Endothelial cell of umbilical vein (primary cell): ENCODE results near the gene RACGAP1. TPM values are rescaled to one million over a fixed set of nuclear protein-coding genes. Genes with fewer than 3 reads are reported as not detected.

ENCODE experiments used
- BruUV-seq: library from RNA; stranded (reverse); fragments of 400-500 nt; replicated peaks from 2 replicates; lab custom pipeline; 2021; lab: Mats Ljungman, UMichigan
- CTCF ChIA-PET: fragments of 300-600, 350-600 bp; sonication (Branson Sonifier 250); formaldehyde crosslinking; loops from one replicate; lab custom pipeline; 2021; ENCODE audit warnings: antibody characterized with exemption, inconsistent platforms; lab: Charles Lee
- POLR2A ChIA-PET: fragments of 300-600, 350-600 bp; sonication (Branson Sonifier 250); formaldehyde crosslinking; loops from one replicate; lab custom pipeline; 2021; ENCODE audit warnings: antibody characterized with exemption, inconsistent platforms; lab: Charles Lee
- DNase-seq: peaks from one replicate; pipeline ENCODE4 v3.0.0-alpha.2; 2011; ENCODE audit warnings: low read depth, low spot score
- FAIRE-seq: peaks from 2 replicates; lab custom pipeline; 2011; peaks lifted over from hg19 to GRCh38; lab: Jason Lieb, UNC
- H2AFZ ChIP-seq: 2 replicates; pipeline ENCODE4 v1.6.0; 2012; ENCODE audit warnings: low read depth, low read length, control low read depth, inconsistent platforms
- H3K27ac ChIP-seq: 2 replicates; pipeline ENCODE4 v1.5.1; 2011; ENCODE audit warnings: low read depth, mild to moderate bottlenecking, control low read depth, low read length, moderate library complexity; ENCODE audit not compliant: insufficient read depth
- H3K27me3 ChIP-seq, 2 experiments: 2 replicates each; pipeline versions ENCODE4 v1.6.0 to v1.6.1; 2011; ENCODE audit warnings: low read length in 2 of 2, mixed read lengths in 1 of 2; ENCODE audit not compliant: control insufficient read depth in 2 of 2, insufficient read depth in 2 of 2
- H3K36me3 ChIP-seq, 2 experiments: 2 replicates in 1 of 2; 3 replicates in 1 of 2; pipeline ENCODE4 v1.5.1; 2011; ENCODE audit warnings: low read length in 2 of 2, mild to moderate bottlenecking in 1 of 2, moderate library complexity in 1 of 2; ENCODE audit not compliant: control insufficient read depth in 2 of 2, insufficient read depth in 2 of 2; ENCODE audit errors: extremely low read depth in 1 of 2
- H3K4me1 ChIP-seq: 3 replicates; pipeline ENCODE4 v1.5.1; 2011; ENCODE audit warnings: mild to moderate bottlenecking, low read length; ENCODE audit not compliant: control insufficient read depth, insufficient read depth; ENCODE audit errors: extremely low read depth
- H3K4me2 ChIP-seq: 2 replicates; pipeline ENCODE4 v1.6.1; 2011; ENCODE audit warnings: low read length, control low read depth, mixed read lengths; ENCODE audit not compliant: insufficient read depth
- H3K4me3 ChIP-seq, 3 experiments: fragments of 200-600 bp in 1 of 3; sonication (generic), shearing (Covaris generic) in 1 of 3; replicated peaks in 1 of 3; 2 replicates each; pipeline ENCODE4 v1.5.1; 2011 to 2016; ENCODE audit warnings: control low read depth in 3 of 3, low read length in 3 of 3, mild to moderate bottlenecking in 2 of 3, inconsistent platforms in 1 of 3, low read depth in 1 of 3, moderate library complexity in 1 of 3; ENCODE audit not compliant: insufficient read depth in 1 of 3
- H3K79me2 ChIP-seq: 2 replicates; pipeline ENCODE4 v1.6.0; 2012; ENCODE audit warnings: low read length, inconsistent platforms; ENCODE audit not compliant: control insufficient read depth, insufficient read depth
- H3K9ac ChIP-seq: replicated peaks from 2 replicates; pipeline ENCODE3; 2011; ENCODE audit warnings: low read length, control low read depth; ENCODE audit not compliant: insufficient read depth; ENCODE audit errors: extremely low read depth
- H3K9me1 ChIP-seq: replicated peaks from 3 replicates; pipeline ENCODE4 v1.6.0; 2011; ENCODE audit warnings: mild to moderate bottlenecking, low read length; ENCODE audit not compliant: control insufficient read depth, insufficient read depth; ENCODE audit errors: extremely low read depth
- H3K9me3 ChIP-seq: replicated peaks from 2 replicates; pipeline ENCODE4 v1.5.1; 2012; ENCODE audit warnings: low read length, inconsistent platforms; ENCODE audit not compliant: control insufficient read depth, insufficient read depth
- H4K20me1 ChIP-seq: replicated peaks from 2 replicates; pipeline ENCODE3; 2011; ENCODE audit warnings: mild to moderate bottlenecking, low read length; ENCODE audit not compliant: control insufficient read depth, insufficient read depth; ENCODE audit errors: extremely low read depth
- EZH2 ChIP-seq: IDR thresholded peaks from 2 replicates; pipeline ENCODE4 v1.6.1; 2012; ENCODE audit warnings: borderline replicate concordance, low read depth, mild to moderate bottlenecking, moderate library complexity, low read length, inconsistent platforms; ENCODE audit not compliant: severe bottlenecking
- FOS ChIP-seq: IDR thresholded peaks from 2 replicates; pipeline ENCODE4 v1.6.1; 2011; ENCODE audit warnings: mild to moderate bottlenecking, low read length, moderate library complexity, borderline replicate concordance; ENCODE audit not compliant: insufficient read depth
- GATA2 ChIP-seq: IDR thresholded peaks from 2 replicates; pipeline ENCODE4 v1.7.0; 2011; ENCODE audit warnings: low read depth, mild to moderate bottlenecking, moderate library complexity, mixed read lengths, low read length; ENCODE audit not compliant: insufficient read length, insufficient read depth
- JUN ChIP-seq: IDR thresholded peaks from 2 replicates; pipeline ENCODE4 v1.6.1; 2011; ENCODE audit warnings: borderline replicate concordance, low read depth; ENCODE audit not compliant: insufficient read length, insufficient read depth
- MYC ChIP-seq: IDR thresholded peaks from one replicate; pipeline ENCODE4 v1.6.1; 2011; ENCODE audit warnings: mild to moderate bottlenecking, low read depth, low read length
- POLR2A ChIP-seq: IDR thresholded peaks from 2 replicates; pipeline ENCODE4 v1.6.1; 2012; ENCODE audit warnings: low read depth, mild to moderate bottlenecking, control low read depth, low read length
- POLR2AphosphoS5 ChIP-seq: IDR thresholded peaks from 2 replicates; pipeline ENCODE4 v1.6.1; 2012; ENCODE audit warnings: low read depth, mild to moderate bottlenecking, control low read depth, low read length, moderate library complexity; ENCODE audit not compliant: insufficient read depth
- dilution Hi-C: fragments of 300-500 bp; cut with MboI; formaldehyde crosslinking; loops from one replicate; pipeline ENCODE4 v1.15.0; 2019; ENCODE audit warnings: low sequenced_read_pairs; ENCODE audit not compliant: extremely low pct_ligation_motif_present
- intact Hi-C: fragments of 100-400 bp; cut with micrococcal nuclease; formaldehyde crosslinking; loops from one replicate; pipeline ENCODE4 v1.10.0; 2022
- polyA plus RNA-seq, 4 experiments: library from polyadenylated mRNA; depleted of rRNA in 3 of 4; stranded (reverse) in 3 of 4; unstranded in 1 of 4; fragments of >200 nt; gene quantifications; 2 replicates each; pipeline versions ENCODE4 v1.2.1 to v1.2.3, GENCODE V29; 2011 to 2012; ENCODE audit warnings: missing spikeins in 1 of 4
- total RNA-seq: library from RNA; stranded (reverse); gene quantifications from 2 replicates; pipeline ENCODE4 v1.2.3, GENCODE V29; 2021
- TF ChIP-seq, protein P1 (sequence below): IDR thresholded peaks from 2 replicates; pipeline ENCODE4 v1.6.1; 2011; ENCODE audit not compliant: insufficient read depth, insufficient read length
- TF ChIP-seq, protein P2 (sequence below), 2 donors: IDR thresholded peaks; 1 replicate in 1 of 2; 2 replicates in 1 of 2; pipeline ENCODE4 v1.5.1; 2011; ENCODE audit warnings: low read length in 2 of 2, mild to moderate bottlenecking in 2 of 2, moderate library complexity in 2 of 2, control low read depth in 1 of 2, inconsistent platforms in 1 of 2, low read depth in 1 of 2; ENCODE audit not compliant: insufficient read depth in 1 of 2; ENCODE audit errors: extremely low read depth in 1 of 2

The RACGAP1 gene
- total and polyA plus RNA-seq, 2 donors (not counting 3 experiments of a cell fraction or from before 2014, with no cell fraction given), result 16.5 to 56.3 TPM

DNA sequence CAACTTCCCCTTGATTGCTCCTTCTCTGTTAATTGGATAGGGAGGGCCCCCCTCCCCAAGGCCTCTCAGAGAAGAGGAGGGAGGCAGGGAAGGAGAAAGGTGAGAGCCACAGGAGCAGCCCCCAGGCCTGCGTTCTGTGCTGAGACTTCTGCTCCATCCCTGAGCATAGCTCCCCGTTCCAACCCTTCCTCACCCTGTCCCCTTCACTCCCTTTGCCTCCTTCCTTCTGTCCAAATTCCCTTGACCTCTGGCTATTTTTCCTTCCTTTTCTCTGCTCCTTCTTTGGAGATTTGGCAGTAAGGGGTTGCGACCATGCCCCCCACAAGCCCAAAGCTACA lies 31.3 kb upstream of the RACGAP1 start:
- FAIRE-seq, result no peak
- Histone ChIP-seq H3K27ac (no peak overlapping the region), H3K4me2 (no peak overlapping the region), H2AFZ (no peak overlapping the region), H3K79me2 (no peaks in the 10 kb centered on the region), H3K4me3 (no peak overlapping the region), H4K20me1 (no peaks in the 10 kb centered on the region), H3K9ac (no peak overlapping the region), H3K36me3 (no peaks in the 10 kb centered on the region), H3K27me3 (peaks cover 54 to 55% of the 10 kb centered on the region in 2 experiments), H3K9me3 (no peaks in the 10 kb centered on the region), H3K4me1 (peaks cover 5% of the 10 kb centered on the region), H3K9me1 (no peaks in the 10 kb centered on the region)
- BruUV-seq, result no TSS peak
- no peak for DNase-seq
- intact Hi-C loops (loop anchor here (1.0 to 2.0 kb wide), 4 partner anchors 17 to 280 kb away; no protein-coding TSS in a partner anchor), dilution Hi-C loops (loop anchor here (25.0 kb wide), 1 partner anchor 94 kb away; the partner anchor contains the start of genes AQP2, AQP5 and AQP6)
- ChIA-PET CTCF (interaction anchor here (0.6 to 11.2 kb wide), 33 partner anchors 9 to 218 kb away, joined by 3 to 191 read pairs (median 6); partner anchors contain the start of genes AQP6, BCDIN3D and RACGAP1), POLR2A (interaction anchor here (0.6 kb wide), 1 partner anchor 66 kb away, joined by 4 read pairs; no protein-coding TSS in a partner anchor)
- TF ChIP-seq EZH2 (no peak), POLR2A (no peak), GATA2 (no peak), MYC (no peak), FOS (no peak), POLR2AphosphoS5 (no peak), JUN (no peak)
- TF ChIP-seq, protein P1, sequence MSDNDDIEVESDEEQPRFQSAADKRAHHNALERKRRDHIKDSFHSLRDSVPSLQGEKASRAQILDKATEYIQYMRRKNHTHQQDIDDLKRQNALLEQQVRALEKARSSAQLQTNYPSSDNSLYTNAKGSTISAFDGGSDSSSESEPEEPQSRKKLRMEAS, result no peak
- TF ChIP-seq, protein P2, sequence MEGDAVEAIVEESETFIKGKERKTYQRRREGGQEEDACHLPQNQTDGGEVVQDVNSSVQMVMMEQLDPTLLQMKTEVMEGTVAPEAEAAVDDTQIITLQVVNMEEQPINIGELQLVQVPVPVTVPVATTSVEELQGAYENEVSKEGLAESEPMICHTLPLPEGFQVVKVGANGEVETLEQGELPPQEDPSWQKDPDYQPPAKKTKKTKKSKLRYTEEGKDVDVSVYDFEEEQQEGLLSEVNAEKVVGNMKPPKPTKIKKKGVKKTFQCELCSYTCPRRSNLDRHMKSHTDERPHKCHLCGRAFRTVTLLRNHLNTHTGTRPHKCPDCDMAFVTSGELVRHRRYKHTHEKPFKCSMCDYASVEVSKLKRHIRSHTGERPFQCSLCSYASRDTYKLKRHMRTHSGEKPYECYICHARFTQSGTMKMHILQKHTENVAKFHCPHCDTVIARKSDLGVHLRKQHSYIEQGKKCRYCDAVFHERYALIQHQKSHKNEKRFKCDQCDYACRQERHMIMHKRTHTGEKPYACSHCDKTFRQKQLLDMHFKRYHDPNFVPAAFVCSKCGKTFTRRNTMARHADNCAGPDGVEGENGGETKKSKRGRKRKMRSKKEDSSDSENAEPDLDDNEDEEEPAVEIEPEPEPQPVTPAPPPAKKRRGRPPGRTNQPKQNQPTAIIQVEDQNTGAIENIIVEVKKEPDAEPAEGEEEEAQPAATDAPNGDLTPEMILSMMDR (IDR thresholded peaks at IDR 0.05; ENCODE audit: extremely low read depth in 1 of 2, insufficient read depth in 1 of 2, low read depth in 1 of 2, low read length in 2 of 2), result no peak
